B cell (primary cell): Measurements from ENCODE around the gene OSBP2. TPM values are rescaled to one million over a fixed set of nuclear protein-coding genes. Genes with fewer than 3 reads are reported as not detected.

Source experiments
- ATAC-seq: fragments of 200-7000 bp; cut with Tn5 transposase; one replicate; pipeline ENCODE4 v1.10.0; 2021; ENCODE audit warnings: low read depth, mild to moderate bottlenecking, moderate number of reproducible peaks, moderate library complexity
- CTCF ChIA-PET: fragments of 350-600 bp; sonication (Branson Sonifier 250); formaldehyde crosslinking; loops from one replicate; lab custom pipeline; 2021; ENCODE audit warnings: antibody characterized with exemption, inconsistent platforms; lab: Charles Lee
- POLR2A ChIA-PET: fragments of 350-600 bp; sonication (Branson Sonifier 250); formaldehyde crosslinking; loops from one replicate; lab custom pipeline; 2021; ENCODE audit warnings: antibody characterized with exemption; lab: Charles Lee
- DNase-seq: peaks from one replicate; pipeline ENCODE4 v3.0.0; 2013
- H2AFZ ChIP-seq: 2 replicates; pipeline ENCODE4 v1.6.1; 2012; ENCODE audit warnings: mild to moderate bottlenecking, low read depth, low read length; ENCODE audit not compliant: insufficient read depth, poor library complexity, severe bottlenecking
- H3K27ac ChIP-seq, 2 donors: 1 replicate in 1 of 2; 2 replicates in 1 of 2; pipeline ENCODE4 v1.5.1; 2012 to 2013; ENCODE audit warnings: low read length in 2 of 2, mild to moderate bottlenecking in 2 of 2, moderate library complexity in 1 of 2
- H3K27me3 ChIP-seq, 4 experiments: fragments of 200-600 bp in 1 of 4; sonication (generic) in 1 of 4; replicated peaks in 1 of 4; 1 replicate in 2 of 4; 2 replicates in 2 of 4; pipeline versions ENCODE4 v1.6.1 to v1.7.0; 2013 to 2016; ENCODE audit warnings: low read length in 3 of 4, mild to moderate bottlenecking in 2 of 4, mixed read lengths in 1 of 4, moderate library complexity in 1 of 4; ENCODE audit not compliant: insufficient read depth in 4 of 4, control insufficient read depth in 3 of 4; ENCODE audit errors: control extremely low read depth in 1 of 4
- H3K36me3 ChIP-seq, 2 experiments: replicated peaks in 1 of 2; 1 replicate in 1 of 2; 2 replicates in 1 of 2; pipeline versions ENCODE4 v1.6.1 to v1.7.1; 2013; ENCODE audit warnings: low read length in 1 of 2; ENCODE audit not compliant: insufficient read depth in 2 of 2, control insufficient read depth in 1 of 2; ENCODE audit errors: control extremely low read depth in 1 of 2, extremely low read depth in 1 of 2
- H3K4me1 ChIP-seq, 2 donors: fragments of 200-600 bp in 1 of 2; sonication (generic) in 1 of 2; 1 replicate in 1 of 2; 2 replicates in 1 of 2; pipeline versions ENCODE4 v1.5.1 to v1.6.1; 2013 to 2017; ENCODE audit warnings: low read length in 2 of 2; ENCODE audit not compliant: control insufficient read depth in 2 of 2, insufficient read depth in 2 of 2
- H3K4me2 ChIP-seq: replicated peaks from 2 replicates; pipeline ENCODE3; 2012; ENCODE audit warnings: mild to moderate bottlenecking, low read depth, low read length; ENCODE audit not compliant: poor library complexity, severe bottlenecking
- H3K4me3 ChIP-seq, 5 experiments: fragments of 200-600 bp in 1 of 5; sonication (generic) in 1 of 5; 1 replicate in 3 of 5; 2 replicates in 2 of 5; pipeline versions ENCODE4 v1.5.1 to v1.7.0; 2011 to 2016; ENCODE audit warnings: low read length in 4 of 5, mild to moderate bottlenecking in 4 of 5, low read depth in 2 of 5, control low read depth in 1 of 5, moderate library complexity in 1 of 5; ENCODE audit not compliant: insufficient read depth in 1 of 5; ENCODE audit errors: control extremely low read depth in 1 of 5, extremely low read depth in 1 of 5
- H3K79me2 ChIP-seq: fragments of 200-600 bp; sonication (generic); one replicate; pipeline ENCODE4 v1.6.0; 2016; ENCODE audit warnings: low read length; ENCODE audit not compliant: control insufficient read depth, insufficient read depth
- H3K9ac ChIP-seq: fragments of 200-600 bp; sonication (generic); 2 replicates; pipeline ENCODE4 v1.6.1; 2017; ENCODE audit warnings: mild to moderate bottlenecking, low read length, moderate library complexity
- H3K9me3 ChIP-seq, 3 donors: one replicate each; pipeline versions ENCODE4 v1.6.1 to v1.7.1; 2013; ENCODE audit warnings: low read length in 2 of 3; ENCODE audit not compliant: control insufficient read depth in 2 of 3, insufficient read depth in 1 of 3; ENCODE audit errors: control extremely low read depth in 1 of 3
- H4K20me1 ChIP-seq: 2 replicates; pipeline ENCODE4 v1.6.0; 2012; ENCODE audit warnings: mild to moderate bottlenecking, low read length; ENCODE audit not compliant: insufficient read depth, control insufficient read depth, poor library complexity, severe bottlenecking
- H3K27ac Mint-ChIP-seq: one replicate; pipeline ENCODE4 v1.8.0; 2021; ENCODE audit warnings: mixed read lengths
- H3K27me3 Mint-ChIP-seq: one replicate; pipeline ENCODE4 v1.8.0; 2021; ENCODE audit warnings: mixed read lengths
- H3K4me1 Mint-ChIP-seq: one replicate; pipeline ENCODE4 v1.8.0; 2021; ENCODE audit warnings: mixed read lengths
- H3K4me3 Mint-ChIP-seq: one replicate; pipeline ENCODE4 v1.8.0; 2021; ENCODE audit warnings: mixed read lengths
- H3K9me3 Mint-ChIP-seq: one replicate; pipeline ENCODE4 v1.8.0; 2022; ENCODE audit warnings: mixed read lengths; ENCODE audit not compliant: insufficient read depth
- CTCF ChIP-seq: fragments of 200-600 bp; IDR thresholded peaks from one replicate; pipeline ENCODE4 v1.8.0; 2022; ENCODE audit warnings: antibody characterized with exemption, mild to moderate bottlenecking
- EZH2 ChIP-seq: IDR thresholded peaks from 2 replicates; pipeline ENCODE4 v1.6.1; 2012; ENCODE audit warnings: borderline replicate concordance, low read depth, mild to moderate bottlenecking, moderate library complexity, low read length; ENCODE audit not compliant: insufficient read depth, poor library complexity, severe bottlenecking
- WGBS: methylation state at CpG from one replicate; pipeline ENCODE4 v1.1.5; 2013; ENCODE audit warnings: missing lambda C conversion rate; ENCODE audit not compliant: insufficient coverage; 5-methylcytosine and 5-hydroxymethylcytosine counted together
- intact Hi-C: fragments of 100-400 bp; cut with micrococcal nuclease; formaldehyde crosslinking; loops from one replicate; pipeline ENCODE4 v1.10.0; 2022
- polyA plus RNA-seq: library from polyadenylated mRNA; depleted of rRNA; stranded (reverse); fragments of >200 nt; gene quantifications from 2 replicates; pipeline ENCODE4 v1.2.3, GENCODE V29; 2012
- total RNA-seq, 2 donors: library from RNA; stranded (reverse); fragments of 120-200 nt in 1 of 2; gene quantifications; 1 replicate in 1 of 2; 2 replicates in 1 of 2; pipeline versions ENCODE4 v1.2.3 to v1.2.4, GENCODE V29; 2013 to 2022

The OSBP2 gene
- total and polyA plus RNA-seq, 2 donors (not counting 1 experiment from before 2014, with no cell fraction given): 0.10 to 1.0 TPM

GRCh38 chr22:30881361-30882183, 186.9 kb downstream of the OSBP2 start:
- ATAC-seq (no peak), DNase-seq (no peak)
- H3K4me3 Mint-ChIP-seq: no peak overlapping the region
- no peak overlapping the region for H3K27ac ChIP-seq
- H4K20me1 ChIP-seq: no peaks in the 10 kb centered on the region
- ChIA-PET POLR2A (no interaction called here), CTCF (interaction anchor here (1.3 kb wide), 1 partner anchor 9 kb away, joined by 3 read pairs; no protein-coding TSS in a partner anchor)
- no peak overlapping the region for H3K4me2 ChIP-seq
- no peak overlapping the region for H2AFZ ChIP-seq
- H3K27me3 ChIP-seq: no peaks in the 10 kb centered on the region
- H3K9ac ChIP-seq: no peak overlapping the region
- H3K9me3 Mint-ChIP-seq: no peaks in the 10 kb centered on the region
- H3K4me1 ChIP-seq: no peaks in the 10 kb centered on the region
- no peaks in the 10 kb centered on the region for H3K4me1 Mint-ChIP-seq
- no peaks in the 10 kb centered on the region for H3K27me3 Mint-ChIP-seq
- TF ChIP-seq CTCF (no peak), EZH2 (no peak)
- H3K9me3 ChIP-seq: no peaks in the 10 kb centered on the region
- intact Hi-C loops: no loop called here
- no peak overlapping the region for H3K27ac Mint-ChIP-seq
- H3K4me3 ChIP-seq: no peak overlapping the region
- H3K36me3 ChIP-seq: no peaks in the 10 kb centered on the region
- 86% methylated on average over 14 of the region's 14 CpGs for WGBS
- H3K79me2 ChIP-seq: no peaks in the 10 kb centered on the region

GRCh38 chr22:30882184-30882717, 187.6 kb downstream of the OSBP2 start:
- WGBS: 97% methylated on average over 3 of the region's 6 CpGs

More at GRCh38 chr22:30882184-30882717, 187.6 kb downstream of the OSBP2 start:
- POLR2A ChIA-PET: no interaction called here
- Histone ChIP-seq H4K20me1 (no peaks in the 10 kb centered on the region), H3K4me2 (no peak overlapping the region), H3K4me1 (no peaks in the 10 kb centered on the region), H3K9ac (no peak overlapping the region), H3K27ac (no peak overlapping the region), H3K9me3 (no peaks in the 10 kb centered on the region), H3K79me2 (no peaks in the 10 kb centered on the region), H3K27me3 (no peaks in the 10 kb centered on the region), H3K4me3 (no peak overlapping the region), H2AFZ (no peak overlapping the region), H3K36me3 (no peaks in the 10 kb centered on the region)
- intact Hi-C loops: no loop called here
- no peak for DNase-seq
- CTCF ChIA-PET: no interaction called here
- no peaks in the 10 kb centered on the region for H3K27me3 Mint-ChIP-seq
- H3K9me3 Mint-ChIP-seq: no peaks in the 10 kb centered on the region
- no peak overlapping the region for H3K27ac Mint-ChIP-seq
- H3K4me3 Mint-ChIP-seq: no peak overlapping the region
- ATAC-seq: no peak
- TF ChIP-seq CTCF (no peak), EZH2 (no peak)
- no peaks in the 10 kb centered on the region for H3K4me1 Mint-ChIP-seq
